HUES48 (cell line): ENCODE measurements around the gene KRT24.

Experiments used
- H3K27ac ChIP-seq: one replicate; pipeline ENCODE4 v1.7.0; 2013; ENCODE audit warnings: low read depth, low read length, inconsistent platforms
- H3K27me3 ChIP-seq: 2 replicates; pipeline ENCODE4 v1.6.1; 2013; ENCODE audit warnings: mild to moderate bottlenecking, low read length; ENCODE audit not compliant: control insufficient read depth, insufficient read depth
- H3K36me3 ChIP-seq: 2 replicates; pipeline ENCODE4 v1.6.1; 2013; ENCODE audit warnings: low read length; ENCODE audit not compliant: control insufficient read depth, insufficient read depth
- H3K4me1 ChIP-seq: 2 replicates; pipeline ENCODE4 v1.6.1; 2013; ENCODE audit warnings: mild to moderate bottlenecking, low read length; ENCODE audit not compliant: control insufficient read depth, insufficient read depth
- H3K4me3 ChIP-seq: 2 replicates; pipeline ENCODE4 v1.5.1; 2013; ENCODE audit warnings: mild to moderate bottlenecking, low read depth, low read length
- H3K9ac ChIP-seq: 2 replicates; pipeline ENCODE4 v1.6.1; 2013; ENCODE audit warnings: mild to moderate bottlenecking, low read depth, low read length, moderate library complexity
- H3K9me3 ChIP-seq: 2 replicates; pipeline ENCODE4 v1.6.1; 2013; ENCODE audit warnings: low read length; ENCODE audit not compliant: control insufficient read depth, insufficient read depth

Gene KRT24

DNA sequence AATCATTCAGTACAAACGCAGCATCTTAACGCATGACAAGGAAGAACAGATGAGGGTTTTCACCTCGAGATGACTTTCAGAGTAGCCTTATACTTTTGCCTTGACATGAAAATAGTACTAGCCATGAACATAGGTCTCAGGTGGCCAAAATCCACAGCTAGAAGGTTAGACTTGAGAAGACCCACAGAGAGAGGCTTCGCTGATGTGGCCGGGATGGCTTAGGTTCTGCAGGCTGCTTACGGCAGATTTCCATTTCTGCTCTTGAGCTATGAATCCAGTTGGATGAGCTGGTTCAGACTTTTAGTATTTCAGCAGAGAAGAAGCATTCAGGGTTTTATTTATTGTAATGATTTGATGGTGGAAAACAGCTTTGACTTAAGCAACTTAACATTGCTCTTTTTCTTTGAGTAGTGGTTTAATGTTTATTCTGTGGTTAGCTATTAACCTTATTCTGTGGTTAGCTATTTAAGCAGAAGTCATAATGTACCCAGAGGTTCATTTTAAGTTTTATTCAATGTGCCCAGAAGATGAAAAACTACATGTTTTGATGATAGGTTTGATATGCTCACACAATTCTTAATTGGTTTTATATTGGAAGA is 7.6 kb downstream of the KRT24 start:
- H3K27ac ChIP-seq = no peak overlapping the region
- H3K9ac ChIP-seq = no peak overlapping the region
- no peaks in the 10 kb centered on the region for H3K9me3 ChIP-seq
- no peak overlapping the region for H3K4me3 ChIP-seq
- no peaks in the 10 kb centered on the region for H3K27me3 ChIP-seq
- no peaks in the 10 kb centered on the region for H3K36me3 ChIP-seq
- no peaks in the 10 kb centered on the region for H3K4me1 ChIP-seq

DNA sequence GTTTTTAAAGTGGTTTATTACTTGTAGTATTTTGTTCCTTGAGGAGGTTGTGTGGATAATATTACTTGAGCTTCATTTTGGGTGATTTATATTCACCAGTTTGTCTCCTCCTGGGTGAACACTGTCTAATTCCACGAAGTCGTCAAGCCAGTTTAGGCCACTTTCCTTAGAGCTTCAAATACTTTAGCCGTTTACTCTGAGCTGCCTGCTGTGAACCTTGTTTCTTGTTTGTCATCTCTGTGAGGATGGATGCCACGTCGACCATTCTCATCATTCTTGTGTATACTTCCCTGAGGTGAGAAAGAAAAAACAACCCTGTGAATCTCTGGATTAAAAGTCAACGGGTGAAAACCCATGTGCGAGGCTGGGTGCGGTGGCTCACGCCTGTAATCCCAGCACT is 9.0 kb downstream of the KRT24 start:
- Histone ChIP-seq H3K9ac (no peak overlapping the region), H3K4me1 (no peaks in the 10 kb centered on the region), H3K36me3 (no peaks in the 10 kb centered on the region), H3K9me3 (no peaks in the 10 kb centered on the region), H3K27ac (no peak overlapping the region), H3K4me3 (no peak overlapping the region), H3K27me3 (no peaks in the 10 kb centered on the region)

GRCh38 chr17:40687106-40687505 is 16.4 kb downstream of the KRT24 start:
- Histone ChIP-seq H3K4me1 (no peaks in the 10 kb centered on the region), H3K27ac (no peak overlapping the region), H3K27me3 (no peaks in the 10 kb centered on the region), H3K4me3 (no peak overlapping the region), H3K9ac (no peak overlapping the region), H3K9me3 (no peaks in the 10 kb centered on the region), H3K36me3 (no peaks in the 10 kb centered on the region)

- H3K4me1 ChIP-seq = no peaks in the 10 kb centered on the region
- no peak overlapping the region for H3K9ac ChIP-seq
- no peaks in the 10 kb centered on the region for H3K36me3 ChIP-seq
- H3K27ac ChIP-seq = no peak overlapping the region
- H3K9me3 ChIP-seq = no peaks in the 10 kb centered on the region
- H3K4me3 ChIP-seq = no peak overlapping the region
- no peaks in the 10 kb centered on the region for H3K27me3 ChIP-seq
Observed at GRCh38 chr17:40686192-40686591, 17.4 kb downstream of the KRT24 start.

- Histone ChIP-seq H3K27ac (no peak overlapping the region), H3K9me3 (no peaks in the 10 kb centered on the region), H3K4me1 (no peaks in the 10 kb centered on the region), H3K36me3 (no peaks in the 10 kb centered on the region), H3K9ac (no peak overlapping the region), H3K27me3 (no peaks in the 10 kb centered on the region), H3K4me3 (no peak overlapping the region)
Observed at GRCh38 chr17:40680998-40681397, 22.6 kb downstream of the KRT24 start.

- Histone ChIP-seq H3K27me3 (no peaks in the 10 kb centered on the region), H3K4me3 (no peak overlapping the region), H3K36me3 (no peaks in the 10 kb centered on the region), H3K27ac (no peak overlapping the region), H3K9ac (no peak overlapping the region), H3K9me3 (no peaks in the 10 kb centered on the region), H3K4me1 (no peaks in the 10 kb centered on the region)
Observed at GRCh38 chr17:40679523-40679907, 24.0 kb downstream of the KRT24 start.

GRCh38 chr17:40678902-40679522 is 24.5 kb downstream of the KRT24 start:
- Histone ChIP-seq H3K36me3 (no peaks in the 10 kb centered on the region), H3K4me1 (no peaks in the 10 kb centered on the region), H3K27ac (no peak overlapping the region), H3K27me3 (no peaks in the 10 kb centered on the region), H3K4me3 (no peak overlapping the region), H3K9me3 (no peaks in the 10 kb centered on the region), H3K9ac (no peak overlapping the region)

DNA sequence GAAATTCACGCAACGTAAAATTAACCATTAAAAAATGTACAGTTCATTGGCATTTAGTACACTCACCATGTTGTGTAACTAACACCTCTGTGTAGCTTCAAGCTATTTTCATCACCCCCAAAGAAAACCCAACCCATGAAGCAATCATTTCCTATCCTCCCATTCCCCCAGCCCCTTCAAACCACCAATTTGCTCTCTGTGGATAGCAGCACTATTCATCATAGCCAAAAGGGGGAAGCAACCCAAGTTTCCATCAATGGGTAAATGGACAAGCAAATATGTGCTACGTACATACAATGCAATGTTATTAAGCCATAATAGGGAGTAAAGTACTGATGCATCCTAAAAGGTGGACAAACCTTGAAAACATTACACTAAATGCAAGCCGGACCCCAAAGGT is 27.6 kb downstream of the KRT24 start:
- Histone ChIP-seq H3K4me1 (no peaks in the 10 kb centered on the region), H3K9ac (no peak overlapping the region), H3K36me3 (no peaks in the 10 kb centered on the region), H3K9me3 (no peaks in the 10 kb centered on the region), H3K27ac (no peak overlapping the region), H3K27me3 (no peaks in the 10 kb centered on the region), H3K4me3 (no peak overlapping the region)

DNA sequence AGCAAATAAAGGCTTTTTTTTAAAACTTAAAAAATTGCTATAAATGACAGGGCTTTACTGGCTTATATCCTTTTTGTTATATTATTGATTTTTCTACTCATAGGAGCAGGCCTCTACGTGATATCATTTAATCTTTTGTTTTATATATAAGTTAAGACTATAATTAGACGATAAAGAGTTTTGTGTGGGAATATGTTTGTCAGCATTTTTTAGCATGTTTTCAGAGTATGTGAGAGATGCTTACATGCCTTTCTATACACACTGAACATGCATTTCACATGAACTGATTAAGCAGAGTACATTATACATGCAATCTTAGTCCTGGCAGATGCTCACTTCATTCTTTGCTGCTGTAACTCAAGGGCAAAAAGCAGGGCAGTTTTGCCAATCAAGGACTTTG is 30.9 kb downstream of the KRT24 start:
- H3K9ac ChIP-seq = no peak overlapping the region
- H3K36me3 ChIP-seq = no peaks in the 10 kb centered on the region
- H3K27ac ChIP-seq = no peak overlapping the region
- H3K9me3 ChIP-seq = no peaks in the 10 kb centered on the region
- no peaks in the 10 kb centered on the region for H3K27me3 ChIP-seq
- H3K4me1 ChIP-seq = no peaks in the 10 kb centered on the region
- H3K4me3 ChIP-seq = no peak overlapping the region

DNA sequence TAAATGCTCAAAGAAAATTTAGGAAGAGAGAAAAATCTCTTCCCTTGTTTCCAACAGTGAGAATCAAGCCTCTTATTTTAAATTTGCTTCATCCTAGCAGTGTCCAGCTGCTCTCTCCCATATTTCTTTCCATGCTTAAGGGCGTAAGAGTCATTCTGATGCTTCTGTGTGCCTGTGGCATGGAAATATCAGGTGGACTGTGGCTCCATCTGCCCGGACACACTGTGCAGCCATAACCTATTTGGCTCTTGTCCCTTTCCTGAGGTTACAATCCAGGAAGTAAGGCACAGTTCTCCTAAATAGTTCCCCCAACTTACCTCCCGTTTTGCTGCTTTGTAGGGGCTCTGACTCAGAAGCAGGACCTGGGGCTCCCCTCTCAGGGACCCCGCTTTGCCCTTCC is 32.3 kb downstream of the KRT24 start:
- Histone ChIP-seq H3K4me3 (no peak overlapping the region), H3K27ac (no peak overlapping the region), H3K36me3 (no peaks in the 10 kb centered on the region), H3K4me1 (no peaks in the 10 kb centered on the region), H3K27me3 (no peaks in the 10 kb centered on the region), H3K9ac (no peak overlapping the region), H3K9me3 (no peaks in the 10 kb centered on the region)

GRCh38 chr17:40666331-40666730 is 37.2 kb downstream of the KRT24 start:
- Histone ChIP-seq H3K4me3 (no peak overlapping the region), H3K27me3 (no peaks in the 10 kb centered on the region; the same call in 1 of the 2 replicates), H3K9ac (no peak overlapping the region), H3K27ac (no peak overlapping the region), H3K9me3 (no peaks in the 10 kb centered on the region), H3K4me1 (no peaks in the 10 kb centered on the region), H3K36me3 (no peaks in the 10 kb centered on the region)
